ENCODE data around the gene EPHB1.

EPHB1 gene

DNA sequence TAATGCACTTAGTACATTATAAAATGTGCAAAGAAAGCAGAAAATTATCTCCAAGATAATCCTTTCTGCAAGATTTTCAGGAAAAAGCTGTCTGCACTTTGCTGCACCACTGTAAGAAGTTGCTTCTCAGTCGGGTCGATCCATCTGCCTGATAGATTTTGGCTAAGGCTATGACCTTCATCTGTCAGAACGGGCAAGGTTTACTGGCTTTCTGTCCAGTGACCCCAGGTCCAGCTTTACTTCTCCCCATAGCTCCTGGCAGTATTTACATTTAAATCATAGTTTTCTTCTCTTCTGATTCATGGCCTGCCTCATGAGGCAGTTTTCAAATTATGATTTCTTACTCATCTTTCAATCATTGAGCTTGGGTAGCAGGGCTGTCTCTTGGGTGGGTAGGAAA is 422.7 kb downstream of the EPHB1 start:
- Histone ChIP-seq H3K4me1 (ENCODE audit: control insufficient read depth in 2 of 2, insufficient read depth in 1 of 2, low read depth in 1 of 2, low read length in 2 of 2) (peaks cover 0 to 4% of the 10 kb centered on the region in 2 donors), H4K91ac (ENCODE audit: low read depth, low read length, poor library complexity) (no peak overlapping the region), H2BK5ac (ENCODE audit: low read length) (no peak overlapping the region), H3K4ac (ENCODE audit: low read length) (no peak overlapping the region), H2AFZ (ENCODE audit: low read length) (no peak overlapping the region), H3K27me3 (ENCODE audit: control insufficient read depth in 3 of 3, insufficient read depth in 3 of 3, low read depth in 1 of 3, low read length in 3 of 3) (no peaks in the 10 kb centered on the region), H2BK12ac (ENCODE audit: low read length) (no peak overlapping the region), H3K27ac (replicated peaks; ENCODE audit: low read length) (no peak overlapping the region), H3K79me1 (ENCODE audit: low read depth, low read length) (no peaks in the 10 kb centered on the region), H3K9ac (ENCODE audit: low read depth, low read length, poor library complexity) (no peak overlapping the region), H3K18ac (ENCODE audit: low read length) (no peak overlapping the region), H3K14ac (ENCODE audit: low read length) (no peak overlapping the region), H3K36me3 (replicated peaks in 1 of 2; ENCODE audit: control insufficient read depth in 2 of 2, insufficient read depth in 2 of 2, low read length in 2 of 2) (no peaks in the 10 kb centered on the region), H4K8ac (ENCODE audit: low read depth, low read length) (no peak overlapping the region), H3K4me3 (ENCODE audit: low read length in 2 of 2) (no peak overlapping the region), H2BK15ac (ENCODE audit: low read length) (no peak overlapping the region), H3K4me2 (ENCODE audit: insufficient read depth, low read length, poor library complexity, severe bottlenecking) (no peak overlapping the region), H3K23ac (ENCODE audit: low read depth, low read length, poor library complexity) (no peak overlapping the region), H2BK120ac (ENCODE audit: low read depth, low read length) (no peak overlapping the region), H2AK5ac (ENCODE audit: low read depth, low read length) (no peak overlapping the region), H3K9me3 (replicated peaks in 1 of 2; ENCODE audit: control insufficient read depth in 2 of 2, insufficient read depth in 1 of 2, low read depth in 1 of 2, low read length in 2 of 2) (no peaks in the 10 kb centered on the region)
- DNase-seq (ENCODE audit: low spot score) = no peak
- no CpG with 5 or more reads among the region's 3 CpGs for WGBS, 2 donors (ENCODE audit: extremely low coverage in 2 of 2, insufficient read length in 2 of 2, insufficient replicate concordance in 1 of 2)

DNA sequence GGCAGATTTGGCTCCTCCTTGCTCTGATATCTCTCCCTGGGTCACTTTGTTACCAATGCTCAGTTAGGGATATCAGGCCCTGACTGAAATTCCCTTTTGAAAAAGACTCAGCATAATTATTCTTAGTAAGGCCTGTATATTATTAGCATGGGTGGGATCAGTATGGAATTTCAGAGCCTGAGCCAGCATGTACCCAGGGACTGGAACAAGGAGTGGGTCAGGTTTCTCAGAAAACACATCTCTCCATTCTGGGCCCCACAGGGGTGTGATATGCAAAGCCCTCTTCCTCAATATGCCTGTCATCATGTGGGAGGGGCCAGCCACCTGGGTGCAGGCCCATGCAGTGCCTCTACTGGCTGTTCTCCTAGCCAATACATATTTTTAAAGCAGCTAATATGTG is 423.2 kb downstream of the EPHB1 start:
- Histone ChIP-seq H3K9me3 (replicated peaks in 1 of 2; ENCODE audit: control insufficient read depth in 2 of 2, insufficient read depth in 1 of 2, low read depth in 1 of 2, low read length in 2 of 2) (no peaks in the 10 kb centered on the region), H2BK12ac (ENCODE audit: low read length) (no peak overlapping the region), H2BK5ac (ENCODE audit: low read length) (no peak overlapping the region), H3K79me1 (ENCODE audit: low read depth, low read length) (no peaks in the 10 kb centered on the region), H3K4me3 (ENCODE audit: low read length in 2 of 2) (no peak overlapping the region), H3K9ac (ENCODE audit: low read depth, low read length, poor library complexity) (no peak overlapping the region), H2BK120ac (ENCODE audit: low read depth, low read length) (no peak overlapping the region), H2AFZ (ENCODE audit: low read length) (no peak overlapping the region), H3K27ac (replicated peaks; ENCODE audit: low read length) (no peak overlapping the region), H3K4me1 (ENCODE audit: control insufficient read depth in 2 of 2, insufficient read depth in 1 of 2, low read depth in 1 of 2, low read length in 2 of 2) (peaks cover 0 to 4% of the 10 kb centered on the region in 2 donors), H4K91ac (ENCODE audit: low read depth, low read length, poor library complexity) (no peak overlapping the region), H2AK5ac (ENCODE audit: low read depth, low read length) (no peak overlapping the region), H3K36me3 (replicated peaks in 1 of 2; ENCODE audit: control insufficient read depth in 2 of 2, insufficient read depth in 2 of 2, low read length in 2 of 2) (no peaks in the 10 kb centered on the region), H3K4ac (ENCODE audit: low read length) (no peak overlapping the region), H3K18ac (ENCODE audit: low read length) (no peak overlapping the region), H3K14ac (ENCODE audit: low read length) (no peak overlapping the region), H3K27me3 (ENCODE audit: control insufficient read depth in 3 of 3, insufficient read depth in 3 of 3, low read depth in 1 of 3, low read length in 3 of 3) (no peaks in the 10 kb centered on the region), H2BK15ac (ENCODE audit: low read length) (no peak overlapping the region), H3K23ac (ENCODE audit: low read depth, low read length, poor library complexity) (no peak overlapping the region), H3K4me2 (ENCODE audit: insufficient read depth, low read length, poor library complexity, severe bottlenecking) (no peak overlapping the region), H4K8ac (ENCODE audit: low read depth, low read length) (no peak overlapping the region)
- no peak for DNase-seq (ENCODE audit: low spot score)

DNA sequence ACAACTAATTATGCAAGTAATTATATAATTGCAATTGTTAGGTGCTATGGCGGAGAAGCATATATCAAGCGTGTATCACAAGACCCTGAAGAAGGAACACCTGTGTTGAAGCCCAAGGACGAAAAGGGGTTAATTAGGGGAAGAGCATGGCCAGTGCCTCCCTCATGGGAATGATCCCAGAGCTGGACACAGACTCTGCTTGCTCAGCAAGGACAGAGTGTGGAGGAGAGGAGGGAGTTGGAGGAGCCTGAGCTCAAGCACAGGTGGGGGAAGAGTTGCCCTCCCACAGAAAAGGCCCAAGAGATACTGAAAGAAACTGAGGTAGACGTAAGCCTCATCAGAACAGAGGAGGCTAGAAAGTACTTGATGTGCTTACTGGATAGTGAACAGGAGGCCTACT is 423.7 kb downstream of the EPHB1 start:
- H2BK12ac ChIP-seq (ENCODE audit: low read length) = no peak overlapping the region
- H3K4me1 ChIP-seq (ENCODE audit: control insufficient read depth in 2 of 2, insufficient read depth in 1 of 2, low read depth in 1 of 2, low read length in 2 of 2) = peaks cover 0 to 4% of the 10 kb centered on the region in 2 donors
- no peak overlapping the region for H3K9ac ChIP-seq (ENCODE audit: low read depth, low read length, poor library complexity)
- H3K18ac ChIP-seq (ENCODE audit: low read length) = no peak overlapping the region
- no peaks in the 10 kb centered on the region for H3K9me3 ChIP-seq (replicated peaks in 1 of 2; ENCODE audit: control insufficient read depth in 2 of 2, insufficient read depth in 1 of 2, low read depth in 1 of 2, low read length in 2 of 2)
- no peak overlapping the region for H3K4me3 ChIP-seq (ENCODE audit: low read length in 2 of 2)
- no peaks in the 10 kb centered on the region for H3K27me3 ChIP-seq (ENCODE audit: control insufficient read depth in 3 of 3, insufficient read depth in 3 of 3, low read depth in 1 of 3, low read length in 3 of 3)
- no peak overlapping the region for H2BK15ac ChIP-seq (ENCODE audit: low read length)
- H3K79me1 ChIP-seq (ENCODE audit: low read depth, low read length) = no peaks in the 10 kb centered on the region
- H3K4ac ChIP-seq (ENCODE audit: low read length) = no peak overlapping the region
- H3K27ac ChIP-seq (replicated peaks; ENCODE audit: low read length) = no peak overlapping the region
- H3K14ac ChIP-seq (ENCODE audit: low read length) = no peak overlapping the region
- H2BK5ac ChIP-seq (ENCODE audit: low read length) = no peak overlapping the region
- H2AK5ac ChIP-seq (ENCODE audit: low read depth, low read length) = no peak overlapping the region
- DNase-seq (ENCODE audit: low spot score) = no peak
- no peaks in the 10 kb centered on the region for H3K36me3 ChIP-seq (replicated peaks in 1 of 2; ENCODE audit: control insufficient read depth in 2 of 2, insufficient read depth in 2 of 2, low read length in 2 of 2)
- no peak overlapping the region for H3K23ac ChIP-seq (ENCODE audit: low read depth, low read length, poor library complexity)
- H3K4me2 ChIP-seq (ENCODE audit: insufficient read depth, low read length, poor library complexity, severe bottlenecking) = no peak overlapping the region
- H2BK120ac ChIP-seq (ENCODE audit: low read depth, low read length) = no peak overlapping the region
- H2AFZ ChIP-seq (ENCODE audit: low read length) = no peak overlapping the region
- H4K8ac ChIP-seq (ENCODE audit: low read depth, low read length) = no peak overlapping the region
- no CpG with 5 or more reads among the region's 4 CpGs for WGBS, 2 donors (ENCODE audit: extremely low coverage in 2 of 2, insufficient read length in 2 of 2, insufficient replicate concordance in 1 of 2)
- no peak overlapping the region for H4K91ac ChIP-seq (ENCODE audit: low read depth, low read length, poor library complexity)

DNA sequence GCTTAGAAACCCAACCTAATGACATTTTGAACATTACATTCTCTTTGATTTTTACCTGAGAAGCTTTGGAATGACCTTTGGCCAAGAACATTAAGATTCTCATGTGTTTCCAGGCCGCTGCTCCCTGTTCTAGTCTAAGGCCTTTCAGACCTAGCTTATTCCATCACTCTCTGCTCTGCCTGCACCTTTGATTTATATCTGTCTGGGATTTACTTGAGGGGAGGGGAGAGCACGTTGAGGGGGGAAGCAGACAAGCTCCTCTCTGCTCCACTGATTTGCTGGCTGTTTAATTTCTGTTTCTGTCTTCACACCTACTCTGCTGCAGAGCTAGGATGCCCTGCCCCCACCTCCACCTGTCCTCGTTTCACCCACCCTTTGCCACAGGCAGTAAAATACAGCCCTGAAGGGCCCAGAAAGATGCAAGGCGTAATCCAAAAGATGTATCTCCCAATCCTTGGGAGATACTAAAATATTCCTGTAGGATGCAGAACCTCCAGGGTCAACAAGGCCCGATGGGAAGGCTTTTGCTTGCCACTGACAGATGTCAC is 429.8 kb downstream of the EPHB1 start:
- Histone ChIP-seq H2BK12ac (ENCODE audit: low read length) (no peak overlapping the region), H4K91ac (ENCODE audit: low read depth, low read length, poor library complexity) (no peak overlapping the region), H3K27ac (replicated peaks; ENCODE audit: low read length) (no peak overlapping the region), H3K9ac (ENCODE audit: low read depth, low read length, poor library complexity) (no peak overlapping the region), H2BK15ac (ENCODE audit: low read length) (no peak overlapping the region), H3K79me1 (ENCODE audit: low read depth, low read length) (no peaks in the 10 kb centered on the region), H4K8ac (ENCODE audit: low read depth, low read length) (no peak overlapping the region), H3K14ac (ENCODE audit: low read length) (no peak overlapping the region), H3K4me1 (ENCODE audit: control insufficient read depth in 2 of 2, insufficient read depth in 1 of 2, low read depth in 1 of 2, low read length in 2 of 2) (no peaks in the 10 kb centered on the region), H2AFZ (ENCODE audit: low read length) (no peak overlapping the region), H2BK120ac (ENCODE audit: low read depth, low read length) (no peak overlapping the region), H2AK5ac (ENCODE audit: low read depth, low read length) (no peak overlapping the region), H3K36me3 (replicated peaks in 1 of 2; ENCODE audit: control insufficient read depth in 2 of 2, insufficient read depth in 2 of 2, low read length in 2 of 2) (no peaks in the 10 kb centered on the region), H2BK5ac (ENCODE audit: low read length) (no peak overlapping the region), H3K4me3 (ENCODE audit: low read length in 2 of 2) (no peak overlapping the region), H3K23ac (ENCODE audit: low read depth, low read length, poor library complexity) (no peak overlapping the region), H3K27me3 (ENCODE audit: control insufficient read depth in 3 of 3, insufficient read depth in 3 of 3, low read depth in 1 of 3, low read length in 3 of 3) (no peaks in the 10 kb centered on the region), H3K9me3 (replicated peaks in 1 of 2; ENCODE audit: control insufficient read depth in 2 of 2, insufficient read depth in 1 of 2, low read depth in 1 of 2, low read length in 2 of 2) (peaks cover 0 to 2% of the 10 kb centered on the region in 2 donors), H3K4ac (ENCODE audit: low read length) (no peak overlapping the region), H3K18ac (ENCODE audit: low read length) (no peak overlapping the region), H3K4me2 (ENCODE audit: insufficient read depth, low read length, poor library complexity, severe bottlenecking) (no peak overlapping the region)
- no CpG with 5 or more reads among the region's 5 CpGs for WGBS, 2 donors (ENCODE audit: extremely low coverage in 2 of 2, insufficient read length in 2 of 2, insufficient replicate concordance in 1 of 2)
- no peak for DNase-seq (ENCODE audit: low spot score)
